GM13976 (cell line): ENCODE data around the gene PANK4.

Source experiments
- DNase-seq: peaks from one replicate; pipeline ENCODE4 v3.0.0; 2012; ENCODE audit warnings: low spot score
- in situ Hi-C: fragments of 300-500 bp; cut with MboI; formaldehyde crosslinking; loops from one replicate; pipeline ENCODE4 v1.12.0; 2022; ENCODE audit warnings: low sequenced_read_pairs, mixed read lengths, inconsistent platforms; ENCODE audit not compliant: unreplicated experiment
- TF ChIP-seq, protein P1 (sequence below): IDR thresholded peaks from 2 replicates; pipeline ENCODE4 v1.5.1; 2012; ENCODE audit warnings: borderline replicate concordance, mild to moderate bottlenecking; ENCODE audit not compliant: insufficient read depth; ENCODE audit errors: extremely low read depth, missing control alignments, control extremely low read depth

The PANK4 gene

DNA sequence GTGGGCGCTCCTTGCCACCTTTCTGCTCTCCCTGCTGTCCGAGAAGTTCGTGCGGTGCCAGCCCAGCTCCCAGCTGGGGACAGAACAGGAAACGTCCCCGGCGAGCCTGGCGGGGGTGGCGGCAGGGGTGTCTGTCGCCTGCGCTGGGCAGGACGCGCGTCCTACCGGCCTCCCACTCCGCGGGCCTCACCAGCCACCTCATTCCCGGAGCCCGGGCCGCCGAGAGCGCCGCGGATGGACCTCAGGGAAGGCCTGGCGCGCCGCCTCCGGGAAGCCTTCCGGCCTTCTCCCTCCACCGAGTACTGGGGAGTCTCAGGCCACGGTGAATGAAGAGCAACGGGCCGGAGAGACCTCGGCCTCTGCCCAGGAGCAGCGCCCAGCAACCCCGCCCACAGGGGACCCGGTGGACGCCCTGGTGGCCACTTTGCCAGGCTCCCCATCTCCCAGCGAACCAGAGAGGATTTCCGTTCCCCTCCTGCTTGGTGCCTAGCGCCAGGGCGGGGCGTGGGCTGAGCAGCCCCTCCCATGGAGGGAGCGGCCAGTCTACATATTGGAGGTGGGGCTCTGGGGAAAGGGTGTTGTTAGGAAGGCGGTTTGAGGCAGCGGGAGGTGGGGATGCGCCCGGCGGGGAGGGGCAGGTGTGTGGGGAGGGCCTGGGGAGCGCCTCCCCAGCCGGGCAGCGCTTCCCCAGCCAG lies 20.3 kb upstream of the PANK4 start:
- DNase-seq = peak; percentile 90
- TF ChIP-seq, protein P1, sequence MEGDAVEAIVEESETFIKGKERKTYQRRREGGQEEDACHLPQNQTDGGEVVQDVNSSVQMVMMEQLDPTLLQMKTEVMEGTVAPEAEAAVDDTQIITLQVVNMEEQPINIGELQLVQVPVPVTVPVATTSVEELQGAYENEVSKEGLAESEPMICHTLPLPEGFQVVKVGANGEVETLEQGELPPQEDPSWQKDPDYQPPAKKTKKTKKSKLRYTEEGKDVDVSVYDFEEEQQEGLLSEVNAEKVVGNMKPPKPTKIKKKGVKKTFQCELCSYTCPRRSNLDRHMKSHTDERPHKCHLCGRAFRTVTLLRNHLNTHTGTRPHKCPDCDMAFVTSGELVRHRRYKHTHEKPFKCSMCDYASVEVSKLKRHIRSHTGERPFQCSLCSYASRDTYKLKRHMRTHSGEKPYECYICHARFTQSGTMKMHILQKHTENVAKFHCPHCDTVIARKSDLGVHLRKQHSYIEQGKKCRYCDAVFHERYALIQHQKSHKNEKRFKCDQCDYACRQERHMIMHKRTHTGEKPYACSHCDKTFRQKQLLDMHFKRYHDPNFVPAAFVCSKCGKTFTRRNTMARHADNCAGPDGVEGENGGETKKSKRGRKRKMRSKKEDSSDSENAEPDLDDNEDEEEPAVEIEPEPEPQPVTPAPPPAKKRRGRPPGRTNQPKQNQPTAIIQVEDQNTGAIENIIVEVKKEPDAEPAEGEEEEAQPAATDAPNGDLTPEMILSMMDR = no peak
- in situ Hi-C loops = loop anchor here (25.0 kb wide), 1 partner anchor 134 kb away; the partner anchor contains the start of gene PEX10

GRCh38 chr1:2545754-2546514 lies 19.5 kb upstream of the PANK4 start:
- in situ Hi-C loops = loop anchor here (25.0 kb wide), 1 partner anchor 134 kb away; the partner anchor contains the start of gene PEX10
- TF ChIP-seq, protein P1 = no peak
- peak; percentile 98 for DNase-seq

GRCh38 chr1:2544875-2545640 lies 18.7 kb upstream of the PANK4 start:
- in situ Hi-C loops = loop anchor here (25.0 kb wide), 1 partner anchor 133 kb away; the partner anchor contains the start of gene PEX10
- TF ChIP-seq, protein P1 = no peak
- no peak for DNase-seq

GRCh38 chr1:2544093-2544874 lies 17.9 kb upstream of the PANK4 start:
- DNase-seq = no peak
- in situ Hi-C loops = loop anchor here (25.0 kb wide), 1 partner anchor 132 kb away; the partner anchor contains the start of gene PEX10
- TF ChIP-seq, protein P1 = no peak

GRCh38 chr1:2543543-2544092 lies 17.2 kb upstream of the PANK4 start:
- no peak for DNase-seq
- in situ Hi-C loops = loop anchor here (25.0 kb wide), 1 partner anchor 131 kb away; the partner anchor contains the start of gene PEX10
- TF ChIP-seq, protein P1 = no peak
